Measurements from ENCODE around the gene ZBTB32.

ZBTB32 gene

GRCh38 chr19:35739275-35740107 lies 35.1 kb downstream of the ZBTB32 start:
- DNase-seq = no peak

- DNase-seq = no peak
Observed at GRCh38 chr19:35740108-35740422, 35.7 kb downstream of the ZBTB32 start.

- peak; percentile 98 for DNase-seq
Observed at GRCh38 chr19:35740423-35741202, 36.3 kb downstream of the ZBTB32 start.

- DNase-seq = no peak
Observed at GRCh38 chr19:35741203-35741515, 36.8 kb downstream of the ZBTB32 start.

- DNase-seq = no peak
Observed at GRCh38 chr19:35742121-35742724, 37.9 kb downstream of the ZBTB32 start, which contains the start of gene IGFLR1. Gene IGFLR1, minus strand, starts transcription at chr19:35742452. Its CDS starts 1,272 bp downstream, at chr19:35741180.

- no peak for DNase-seq
Observed at GRCh38 chr19:35743640-35744429, 39.5 kb downstream of the ZBTB32 start.

- DNase-seq = peak; percentile 97
Observed at GRCh38 chr19:35744430-35745327, 40.3 kb downstream of the ZBTB32 start.

- DNase-seq = peak; percentile 98
Observed at GRCh38 chr19:35745328-35746086, 41.1 kb downstream of the ZBTB32 start, which contains the start of the genes PSENEN and U2AF1L4. Gene PSENEN, plus strand, starts transcription at chr19:35745651. Its CDS starts 280 bp downstream, at chr19:35745931. Gene U2AF1L4, minus strand, starts transcription at chr19:35745418. Its CDS starts 27 bp downstream, at chr19:35745391.

- no peak for DNase-seq
Observed at GRCh38 chr19:35746087-35746462, 41.7 kb downstream of the ZBTB32 start.

- no peak for DNase-seq
Observed at GRCh38 chr19:35746531-35746930, 42.2 kb downstream of the ZBTB32 start.

- DNase-seq = peak; percentile 99
Observed at GRCh38 chr19:35748106-35749020, 44.0 kb downstream of the ZBTB32 start, which contains the start of gene LIN37. Gene LIN37, plus strand, starts transcription at chr19:35748576. Its CDS starts 149 bp downstream, at chr19:35748725.

GRCh38 chr19:35750167-35750566 lies 45.8 kb downstream of the ZBTB32 start:
- DNase-seq = no peak

GRCh38 chr19:35751839-35752745 lies 47.7 kb downstream of the ZBTB32 start:
- DNase-seq = no peak

- DNase-seq = no peak
Observed at GRCh38 chr19:35752746-35753350, 48.5 kb downstream of the ZBTB32 start.

GRCh38 chr19:35753634-35754369 lies 49.4 kb downstream of the ZBTB32 start:
- DNase-seq = no peak

- DNase-seq = no peak
Observed at GRCh38 chr19:35754370-35755130, 50.2 kb downstream of the ZBTB32 start.
